ENCODE measurements around the gene PHF11. TPM values are rescaled to one million over a fixed set of nuclear protein-coding genes. Genes with fewer than 3 reads are reported as not detected.

Gene PHF11
- total RNA-seq, 1 experiment from 2014 or later, result 16.0 TPM

DNA sequence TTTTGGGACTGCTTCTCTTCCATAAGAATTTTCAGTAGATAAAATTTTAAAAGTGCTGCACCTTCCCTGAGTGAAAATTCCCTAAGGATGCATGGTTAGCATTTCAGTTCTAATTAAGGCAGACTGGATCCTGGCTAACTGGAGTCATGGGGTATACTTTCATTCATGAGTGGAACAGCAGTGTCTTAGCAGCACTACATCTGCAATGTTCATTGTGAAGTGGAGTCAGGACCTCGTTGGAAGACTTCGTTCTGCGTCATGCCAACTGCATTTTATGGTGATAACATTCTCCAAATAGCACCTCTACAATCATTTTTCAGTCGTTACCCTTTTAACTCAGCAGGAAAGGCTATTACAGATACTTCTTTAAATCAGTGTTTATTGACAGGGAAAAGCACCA lies 25.5 kb downstream of the PHF11 start:
- no peak for DNase-seq (ENCODE audit: low spot score)
- no peaks in the 10 kb centered on the region for H3K9me3 ChIP-seq (ENCODE audit: low read depth, low read length, poor library complexity, severe bottlenecking)
- H3K27me3 ChIP-seq (replicated peaks; ENCODE audit: insufficient read depth, low read depth, low read length, poor library complexity), result no peaks in the 10 kb centered on the region
- TF ChIP-seq CTCF (conservative IDR thresholded peaks at IDR 0.05; ENCODE audit: low read depth, low read length) (no peak), EZH2 (IDR thresholded peaks at IDR 0.05; ENCODE audit: borderline replicate concordance, low read depth, low read length, poor library complexity, severe bottlenecking) (no peak)
- H3K27ac ChIP-seq (ENCODE audit: low read depth, low read length, poor library complexity, severe bottlenecking), result no peak overlapping the region
- intact Hi-C loops (cut with micrococcal nuclease; ENCODE audit: unreplicated experiment), result no loop called here
- H3K36me3 ChIP-seq (ENCODE audit: insufficient read depth, low read length, poor library complexity, severe bottlenecking), result no peaks in the 10 kb centered on the region
- ChIA-PET POLR2A (ENCODE audit: low non-redundant PET) (no interaction called here), CTCF (no interaction called here)
- no TSS peak for BruUV-seq (replicated peaks)
- H3K4me1 ChIP-seq (ENCODE audit: insufficient read depth, low read length, poor library complexity, severe bottlenecking), result no peaks in the 10 kb centered on the region
- H3K4me3 ChIP-seq (ENCODE audit: low read depth, low read length, poor library complexity, severe bottlenecking), result no peak overlapping the region

GRCh38 chr13:49524740-49525501 lies 29.2 kb downstream of the PHF11 start:
- TF ChIP-seq EZH2 (IDR thresholded peaks at IDR 0.05; ENCODE audit: borderline replicate concordance, low read depth, low read length, poor library complexity, severe bottlenecking) (no peak), CTCF (conservative IDR thresholded peaks at IDR 0.05; ENCODE audit: low read depth, low read length) (no peak)

GRCh38 chr13:49527123-49527522 lies 31.4 kb downstream of the PHF11 start:
- H3K27ac ChIP-seq (ENCODE audit: low read depth, low read length, poor library complexity, severe bottlenecking), result no peak overlapping the region
- CTCF ChIA-PET, result no interaction called here
- DNase-seq (ENCODE audit: low spot score), result no peak
- peaks cover 10% of the 10 kb centered on the region for H3K27me3 ChIP-seq (replicated peaks; ENCODE audit: insufficient read depth, low read depth, low read length, poor library complexity)
- TF ChIP-seq EZH2 (IDR thresholded peaks at IDR 0.05; ENCODE audit: borderline replicate concordance, low read depth, low read length, poor library complexity, severe bottlenecking), result no peak
- TF ChIP-seq CTCF (conservative IDR thresholded peaks at IDR 0.05; ENCODE audit: low read depth, low read length), result no peak
- peaks cover 14% of the 10 kb centered on the region for H3K4me1 ChIP-seq (ENCODE audit: insufficient read depth, low read length, poor library complexity, severe bottlenecking)
- H3K9me3 ChIP-seq (ENCODE audit: low read depth, low read length, poor library complexity, severe bottlenecking), result no peaks in the 10 kb centered on the region
- POLR2A ChIA-PET (ENCODE audit: low non-redundant PET), result no interaction called here
- BruUV-seq (replicated peaks), result no TSS peak
- no peak overlapping the region for H3K4me3 ChIP-seq (ENCODE audit: low read depth, low read length, poor library complexity, severe bottlenecking)
- intact Hi-C loops (cut with micrococcal nuclease; ENCODE audit: unreplicated experiment), result no loop called here
- H3K36me3 ChIP-seq (ENCODE audit: insufficient read depth, low read length, poor library complexity, severe bottlenecking), result no peaks in the 10 kb centered on the region

More at GRCh38 chr13:49524740-49525501, 29.2 kb downstream of the PHF11 start:
- no peak for DNase-seq (ENCODE audit: low spot score)
- Histone ChIP-seq H3K4me3 (ENCODE audit: low read depth, low read length, poor library complexity, severe bottlenecking) (no peak overlapping the region), H3K27ac (ENCODE audit: low read depth, low read length, poor library complexity, severe bottlenecking) (no peak overlapping the region), H3K9me3 (ENCODE audit: low read depth, low read length, poor library complexity, severe bottlenecking) (no peaks in the 10 kb centered on the region), H3K4me1 (ENCODE audit: insufficient read depth, low read length, poor library complexity, severe bottlenecking) (peaks cover 2% of the 10 kb centered on the region), H3K27me3 (replicated peaks; ENCODE audit: insufficient read depth, low read depth, low read length, poor library complexity) (peaks cover 10% of the 10 kb centered on the region), H3K36me3 (ENCODE audit: insufficient read depth, low read length, poor library complexity, severe bottlenecking) (no peaks in the 10 kb centered on the region)
- CTCF ChIA-PET, result no interaction called here
- BruUV-seq (replicated peaks), result no TSS peak
- intact Hi-C loops (cut with micrococcal nuclease; ENCODE audit: unreplicated experiment), result no loop called here
- POLR2A ChIA-PET (ENCODE audit: low non-redundant PET), result interaction anchor here (0.5 kb wide), 1 partner anchor 260 kb away, joined by 5 read pairs; no protein-coding TSS in a partner anchor
